ENCODE measurements around the gene CCDC146.
"Not testable (repeated sequence)": the region's sequence is repeated elsewhere in the genome, so short reads cannot be mapped to it uniquely, and the experiment has no call there.

Gene CCDC146

DNA sequence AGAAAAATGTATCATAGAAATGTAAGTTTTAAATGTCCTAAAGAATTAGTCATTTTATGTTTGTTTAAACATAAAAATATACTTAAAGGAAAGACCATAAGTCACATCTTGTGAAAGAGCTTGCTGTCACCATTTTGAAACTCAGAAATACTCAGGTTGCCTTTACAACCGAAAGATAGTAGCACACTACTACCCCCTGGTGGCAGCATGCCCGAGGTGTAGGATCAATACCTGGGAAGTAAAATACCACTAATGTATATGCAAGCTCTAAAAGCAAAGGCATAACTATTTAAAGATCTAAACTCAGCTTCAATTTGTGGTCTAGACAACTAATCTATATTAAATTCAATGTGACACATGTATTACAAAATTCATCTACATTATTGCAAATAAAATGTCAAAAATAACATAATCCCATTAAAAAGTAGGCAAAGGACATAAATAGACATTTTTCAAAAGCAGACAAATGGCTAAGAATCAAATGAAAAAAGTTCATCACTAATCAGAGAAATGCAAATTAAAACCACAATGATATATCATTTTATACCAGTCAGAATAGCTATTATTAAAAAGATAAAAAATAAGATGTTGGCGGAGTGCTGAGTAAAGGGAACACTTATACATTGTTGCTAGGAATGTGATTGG lies 124.9 kb downstream of the CCDC146 start:
- no peak for DNase-seq

DNA sequence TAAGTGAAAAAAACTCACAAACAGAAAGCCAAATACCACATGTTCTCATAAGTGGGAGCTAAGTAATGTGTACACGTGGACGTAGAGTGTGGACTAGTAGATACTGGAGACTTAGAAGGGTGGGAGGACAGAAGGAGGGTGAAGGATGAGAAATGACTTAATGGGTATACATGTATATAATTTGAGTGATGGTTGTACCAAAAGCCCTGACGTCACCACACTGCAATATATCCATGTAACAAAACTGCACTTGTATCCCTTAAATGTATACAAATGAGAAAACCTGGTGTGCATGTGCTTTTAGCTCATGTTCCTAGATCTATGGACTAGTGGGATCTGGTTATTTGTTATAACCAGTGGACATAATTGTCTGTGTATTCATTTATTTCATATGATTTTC lies 125.7 kb downstream of the CCDC146 start:
- DNase-seq: no peak

DNA sequence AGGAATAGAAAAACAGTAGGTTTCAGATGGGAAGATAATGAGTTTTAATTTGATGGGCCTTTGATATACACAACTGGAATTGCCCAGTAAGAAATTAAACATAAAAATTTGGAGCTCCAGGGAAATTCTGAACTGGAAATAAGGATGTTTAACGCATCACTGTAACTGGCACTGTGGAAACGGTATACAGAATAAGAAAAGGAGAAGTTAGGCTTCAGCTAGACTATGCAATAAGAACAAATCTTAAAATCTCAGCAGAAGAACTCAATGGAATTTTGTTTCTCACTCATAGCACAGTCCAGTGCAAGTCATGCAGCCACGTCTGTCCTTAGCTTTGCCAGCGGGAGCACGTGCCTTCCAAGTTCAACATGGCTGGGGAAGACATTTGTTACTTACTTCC lies 130.1 kb downstream of the CCDC146 start:
- DNase-seq: no peak

DNA sequence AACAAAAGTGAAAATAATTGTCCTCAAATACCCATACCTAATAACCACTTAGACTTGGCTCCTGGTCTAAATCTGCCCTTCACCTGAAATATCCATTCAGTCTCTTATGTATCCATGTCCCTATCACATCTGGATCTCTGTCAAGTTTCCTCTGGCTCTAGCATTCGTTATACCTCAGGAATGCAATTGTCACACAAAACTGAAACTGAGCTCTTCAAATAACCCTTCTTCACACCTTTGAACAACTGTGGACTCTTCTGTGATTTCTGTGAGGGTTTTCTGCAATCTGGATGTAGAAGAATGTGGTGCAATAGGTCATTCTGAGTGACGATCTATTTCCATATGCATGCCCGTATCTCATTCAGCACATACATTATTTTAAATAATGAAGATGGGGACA lies 130.7 kb downstream of the CCDC146 start:
- DNase-seq: no peak

DNA sequence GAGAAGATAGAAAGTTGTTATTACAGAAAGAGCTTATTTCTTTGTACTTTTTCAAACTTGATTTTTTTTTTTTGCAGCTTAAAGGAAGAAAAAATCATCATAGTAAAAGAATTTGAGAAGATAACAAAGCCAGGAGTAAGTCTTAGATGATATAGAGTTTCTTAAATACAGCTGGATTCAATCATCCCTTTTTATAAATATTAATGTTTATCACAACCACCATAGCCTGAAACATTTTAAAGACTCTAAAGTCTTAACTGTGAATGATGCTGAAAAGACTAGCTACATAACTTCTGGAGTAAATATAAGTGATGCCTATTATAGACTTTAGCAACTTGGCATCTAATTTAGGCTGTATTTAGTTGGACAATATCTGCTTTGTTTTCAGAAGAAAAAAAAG lies 132.0 kb downstream of the CCDC146 start:
- no peak for DNase-seq

DNA sequence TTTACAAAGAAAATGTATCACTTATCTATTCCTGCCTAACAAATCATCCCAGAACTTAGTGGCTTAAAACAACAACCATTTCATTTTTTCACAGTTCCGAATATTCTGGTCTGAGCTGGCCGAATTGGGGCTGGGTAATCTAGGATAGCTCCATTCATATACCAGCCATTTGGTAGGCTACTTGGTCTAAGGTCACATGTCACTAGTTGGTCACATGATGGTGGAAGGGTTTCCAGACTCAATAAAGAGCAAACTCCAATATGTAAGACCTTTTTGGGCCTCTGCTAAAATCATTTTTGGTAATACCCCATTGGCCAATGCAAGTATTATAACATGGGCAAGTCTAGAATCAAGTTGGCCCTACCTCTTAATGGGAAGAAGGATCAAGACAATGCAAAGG lies 132.5 kb downstream of the CCDC146 start:
- DNase-seq: no peak

DNA sequence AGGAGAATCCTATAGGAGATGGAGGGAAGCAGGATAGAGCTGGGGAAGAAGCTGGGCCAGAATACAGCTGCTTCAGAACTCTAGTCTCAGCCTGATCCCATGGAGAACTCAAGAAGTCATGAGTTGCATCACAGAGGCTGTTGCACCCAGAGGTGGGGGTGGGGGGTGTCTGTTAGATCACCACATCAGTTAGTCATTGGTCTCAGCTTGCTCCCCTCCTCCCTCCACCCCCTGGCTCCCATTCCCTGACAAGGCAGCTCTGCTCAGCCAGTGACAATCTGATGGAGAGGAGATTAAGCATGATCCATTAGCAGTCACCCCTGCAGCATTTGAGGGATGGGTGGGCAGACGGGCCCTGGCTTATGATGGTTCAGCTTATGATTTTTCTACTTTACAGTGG lies 135.6 kb downstream of the CCDC146 start:
- no peak for DNase-seq

DNA sequence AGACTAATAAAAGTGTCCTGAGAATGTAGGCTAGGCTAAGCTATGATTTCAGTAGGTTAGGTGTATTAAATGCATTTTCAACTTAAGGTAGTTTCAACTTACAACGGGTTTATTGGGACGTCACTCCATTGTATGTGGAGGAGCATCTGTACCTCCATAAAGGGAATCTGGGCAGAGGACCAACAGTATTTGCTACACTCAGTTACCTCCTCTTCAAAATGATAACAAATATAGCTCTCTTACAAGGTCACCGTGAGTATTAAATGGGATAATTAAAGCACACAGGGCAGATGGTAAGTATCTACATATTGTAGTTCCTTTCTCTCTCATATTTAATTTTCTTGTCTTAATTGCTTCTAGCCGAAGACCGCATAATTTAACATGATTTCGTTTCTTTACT lies 136.2 kb downstream of the CCDC146 start:
- no peak for DNase-seq

DNA sequence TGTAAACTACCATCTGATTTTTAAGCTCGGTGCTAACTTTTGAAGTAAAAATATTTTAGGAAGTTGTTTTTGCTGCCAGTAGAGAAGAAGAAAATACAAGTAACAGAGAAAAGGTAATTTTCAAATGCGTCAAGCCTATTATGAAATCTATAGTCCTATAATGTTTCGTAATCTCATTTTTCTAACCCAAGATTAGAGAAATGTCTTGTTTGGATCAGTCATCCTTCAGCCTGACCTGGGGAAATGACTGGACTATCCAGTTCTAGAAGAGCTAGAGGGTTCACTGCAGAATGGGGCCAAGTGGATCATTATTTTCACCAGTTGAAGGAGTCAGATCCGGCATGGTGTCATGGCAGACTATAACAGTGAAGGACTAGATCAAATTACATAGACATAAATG lies 139.9 kb downstream of the CCDC146 start:
- DNase-seq: no peak

DNA sequence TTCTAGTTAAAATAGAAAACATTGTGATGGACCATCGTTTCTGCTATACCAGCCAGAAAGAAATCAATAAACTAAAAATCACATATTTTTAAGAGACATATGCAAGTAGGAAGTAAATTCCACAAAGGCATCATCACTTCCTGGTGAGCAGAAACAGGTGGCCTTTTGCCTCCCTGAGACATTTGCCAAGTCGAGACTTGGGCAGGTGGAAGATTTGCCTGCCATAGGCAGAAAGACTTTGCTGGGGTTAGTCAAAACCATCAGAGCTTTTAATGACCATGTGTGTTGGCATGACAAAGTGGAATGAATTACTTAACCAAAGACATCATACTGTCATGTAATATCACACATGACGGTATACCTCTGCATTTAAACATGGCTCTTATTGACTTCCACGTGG lies 143.3 kb downstream of the CCDC146 start:
- DNase-seq: no peak

DNA sequence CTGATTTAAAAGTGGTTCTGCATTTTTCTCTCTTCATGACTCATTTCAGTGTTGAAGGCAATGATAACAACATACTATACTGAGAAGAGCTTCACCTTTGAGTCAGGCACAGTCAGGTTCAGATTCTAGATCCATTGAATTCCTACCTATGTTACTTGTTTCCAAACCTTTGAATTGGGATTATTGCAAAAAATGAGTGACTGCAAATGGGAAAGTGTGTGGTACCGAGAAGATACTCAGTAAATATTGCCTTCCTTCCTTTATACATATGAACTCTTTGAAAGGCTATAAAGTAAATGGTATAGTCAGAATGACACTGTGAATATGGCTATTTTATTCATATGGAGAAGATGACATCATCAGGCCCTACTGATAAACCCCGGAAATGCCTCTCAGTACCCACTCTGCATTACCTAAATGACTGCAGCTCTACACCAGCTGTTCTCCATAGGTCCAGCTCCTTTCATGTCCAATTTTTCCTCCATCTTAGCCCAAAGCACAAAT lies 143.9 kb downstream of the CCDC146 start:
- DNase-seq: no peak

DNA sequence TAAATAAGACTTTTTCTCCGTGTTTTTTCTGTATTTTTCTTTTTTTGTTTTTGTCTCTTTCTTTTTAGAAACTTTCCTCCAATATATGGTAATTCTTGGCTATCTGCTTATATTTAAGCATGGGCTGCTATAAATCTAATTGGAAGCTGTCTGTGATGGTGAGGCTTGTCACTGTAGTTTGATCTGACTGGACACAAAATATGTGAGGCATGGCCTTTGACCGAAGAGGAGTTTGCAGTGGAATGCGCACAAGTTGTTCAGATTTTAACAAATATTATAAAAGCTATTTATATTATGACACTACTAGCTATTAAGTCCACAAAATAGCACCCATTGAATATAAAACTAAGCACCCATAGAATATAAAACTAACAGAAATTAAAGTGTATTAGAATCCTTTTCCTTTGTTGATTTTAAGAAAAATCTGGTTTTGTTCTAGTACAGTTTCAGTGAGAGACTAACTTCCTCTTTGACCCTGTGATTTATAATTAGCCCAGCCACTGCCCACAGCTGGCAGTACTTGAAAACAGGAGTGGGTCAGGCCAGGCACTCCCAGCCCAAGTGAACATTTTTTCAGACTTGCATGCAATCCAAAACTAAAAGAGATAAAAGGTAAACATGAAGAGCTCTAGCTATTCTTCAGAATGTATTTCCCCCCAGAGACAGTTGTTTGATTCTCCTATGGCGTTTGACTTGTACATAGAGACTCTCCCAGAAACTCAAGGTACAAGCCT lies 147.1 kb downstream of the CCDC146 start:
- DNase-seq: no peak

DNA sequence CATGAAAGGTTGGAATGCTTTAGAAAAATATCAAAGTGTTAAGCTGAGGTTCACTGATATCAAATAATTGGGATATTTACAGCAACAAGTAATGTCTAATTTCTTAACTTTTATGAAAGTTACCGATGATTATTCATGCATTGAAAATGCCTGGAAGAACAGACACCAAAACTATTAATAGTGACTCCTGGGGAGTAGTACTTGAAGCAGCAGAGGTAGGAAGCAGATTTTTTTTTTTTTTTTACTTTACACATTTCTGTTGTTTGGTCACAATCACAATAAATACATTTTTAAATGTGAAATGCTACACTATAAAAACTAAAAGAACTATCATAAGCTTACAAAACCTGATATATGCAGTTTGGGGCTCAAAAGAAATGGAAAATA lies 147.7 kb downstream of the CCDC146 start:
- DNase-seq: no peak

DNA sequence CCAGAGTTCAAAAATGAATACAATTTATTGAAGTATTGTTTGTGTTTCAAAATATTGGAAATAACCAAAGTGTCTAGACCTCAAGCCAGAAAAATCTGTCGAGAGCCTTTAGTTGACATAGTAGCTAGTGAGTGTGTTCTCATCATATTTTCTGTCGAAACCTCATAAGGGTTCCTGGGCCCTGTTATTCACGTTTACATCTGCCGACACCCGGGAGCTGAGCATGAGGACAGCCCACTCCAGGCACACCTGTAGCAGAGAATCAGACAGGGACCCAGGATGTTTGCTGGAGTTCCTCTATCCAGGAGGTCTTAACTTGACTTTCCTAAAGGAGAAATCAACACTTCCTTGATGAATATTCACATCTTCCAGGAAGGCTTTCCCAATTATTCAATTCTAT lies 149.4 kb downstream of the CCDC146 start:
- no peak for DNase-seq

DNA sequence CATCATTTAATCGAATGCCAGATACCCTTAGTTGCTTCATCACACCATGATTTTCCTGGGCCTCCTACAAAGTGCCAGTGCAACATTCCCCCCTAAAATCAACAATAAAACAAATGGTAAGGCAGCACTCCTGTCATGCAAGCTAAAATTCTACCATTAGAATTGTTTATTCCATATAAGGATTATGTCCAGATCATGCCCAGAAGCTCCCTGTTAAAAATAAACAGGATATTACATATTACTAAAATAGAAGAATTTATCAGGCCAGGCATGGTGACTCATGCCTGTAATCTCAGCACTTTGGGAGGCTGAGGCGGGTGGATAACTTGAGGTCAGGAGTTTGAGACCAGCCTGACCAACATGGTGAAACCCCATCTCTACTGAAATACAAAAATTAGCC lies 153.2 kb downstream of the CCDC146 start:
- not testable (repeated sequence) for DNase-seq

DNA sequence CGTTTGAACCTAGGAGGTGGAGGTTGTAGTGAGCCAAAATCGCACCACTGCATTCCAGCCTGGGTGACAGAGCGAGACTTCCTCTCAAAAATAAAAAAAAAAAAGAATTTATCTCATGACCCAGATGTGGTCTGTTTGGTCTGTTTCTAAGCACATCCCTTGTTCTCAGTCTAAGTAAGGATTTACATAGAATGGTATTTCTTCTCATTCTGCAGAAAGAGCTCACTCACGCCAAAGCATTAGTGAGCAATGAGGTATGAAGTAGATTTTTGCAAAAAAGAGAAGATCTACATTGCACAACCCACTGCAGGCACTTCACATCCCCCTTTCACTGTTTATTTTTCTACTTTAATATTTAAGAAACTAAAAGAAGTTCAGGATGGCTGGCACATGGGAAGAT lies 153.7 kb downstream of the CCDC146 start:
- no peak for DNase-seq

DNA sequence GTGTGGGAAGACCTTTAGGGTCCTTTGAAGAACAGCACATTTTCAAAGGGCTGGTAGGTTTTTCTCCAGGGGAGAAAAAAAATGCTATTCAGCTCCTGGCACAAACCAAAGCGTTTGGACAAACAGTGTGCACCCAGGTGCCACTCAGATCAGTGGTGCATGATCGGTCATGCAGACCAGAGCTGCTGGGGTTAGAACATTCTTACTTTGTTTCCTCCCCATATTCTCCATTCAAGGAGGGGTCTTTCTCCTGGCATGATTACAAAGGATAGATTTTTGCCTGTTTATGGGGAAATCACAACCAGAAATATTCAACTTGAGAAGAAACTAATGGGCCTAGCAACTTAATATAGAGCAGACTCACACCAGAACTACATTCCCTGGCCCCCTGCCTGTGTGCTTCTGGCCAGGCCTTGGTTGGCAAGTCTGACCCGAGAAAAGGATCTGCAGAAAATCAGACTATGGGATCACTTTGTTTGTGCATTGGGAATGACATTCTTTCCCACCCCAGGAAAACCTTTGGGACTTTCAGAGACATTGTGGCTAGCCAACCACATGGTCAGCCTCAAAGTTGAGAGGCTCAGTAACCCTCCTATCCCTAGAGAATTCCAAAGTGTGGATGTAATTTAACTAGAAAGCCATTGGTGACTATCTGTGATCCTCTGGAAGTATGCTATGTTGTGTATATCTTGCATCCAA lies 159.5 kb downstream of the CCDC146 start:
- DNase-seq: no peak

DNA sequence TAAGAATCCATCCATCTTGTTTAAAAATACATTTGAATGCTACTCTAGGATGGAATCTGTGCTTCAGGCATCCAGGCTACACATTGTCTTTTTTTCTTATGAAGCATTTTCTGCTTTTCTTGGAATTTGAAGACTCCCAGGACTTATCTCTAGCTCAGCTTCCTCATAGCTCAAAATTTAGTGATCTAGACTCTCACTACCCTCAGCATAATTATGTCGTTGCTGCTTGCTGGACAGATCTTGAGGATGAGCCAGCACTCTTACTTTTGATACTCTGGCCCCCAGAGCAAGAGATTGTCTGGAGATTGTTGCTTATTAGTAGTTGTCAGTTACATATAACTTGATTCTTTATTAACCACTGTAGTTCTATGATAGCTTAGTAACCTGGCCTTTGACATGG lies 160.5 kb downstream of the CCDC146 start:
- no peak for DNase-seq

DNA sequence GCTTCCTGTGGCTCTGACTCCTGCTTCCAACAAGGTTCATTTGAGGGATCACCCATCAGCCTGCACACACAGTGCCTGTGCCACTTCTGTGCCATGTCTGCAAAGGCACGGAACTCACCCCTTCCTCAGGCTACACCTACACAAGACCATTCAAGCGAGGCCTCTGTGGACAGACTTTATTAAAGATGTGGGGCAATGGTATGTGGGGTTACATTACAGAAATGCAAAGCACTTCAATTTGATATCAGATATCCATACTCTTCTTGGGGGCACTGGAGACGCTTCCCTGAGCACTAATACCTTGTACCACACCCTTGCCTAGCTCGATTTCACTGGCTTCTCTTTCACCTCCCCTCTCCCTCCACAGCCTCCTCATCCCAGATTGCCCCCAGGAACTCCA lies 161.6 kb downstream of the CCDC146 start:
- no peak for DNase-seq

DNA sequence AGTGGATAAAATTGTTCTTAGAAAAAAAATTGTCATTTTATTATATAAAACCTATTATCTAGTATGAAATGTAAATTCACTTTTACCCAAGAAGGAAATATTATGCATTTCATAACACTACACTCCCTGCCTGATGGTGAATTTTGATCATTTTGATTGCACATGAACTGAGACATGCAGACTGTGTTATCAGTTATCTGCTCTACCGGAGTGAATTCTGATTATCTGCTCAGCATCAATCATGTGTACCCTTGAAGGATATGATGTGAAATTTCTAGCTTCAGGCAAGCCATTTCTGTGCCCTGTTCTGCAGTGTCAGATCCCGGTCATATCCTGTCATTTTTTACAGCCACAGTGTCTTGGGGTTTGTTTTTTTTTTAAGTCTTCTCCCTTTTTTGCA lies 162.2 kb downstream of the CCDC146 start:
- DNase-seq: no peak

DNA sequence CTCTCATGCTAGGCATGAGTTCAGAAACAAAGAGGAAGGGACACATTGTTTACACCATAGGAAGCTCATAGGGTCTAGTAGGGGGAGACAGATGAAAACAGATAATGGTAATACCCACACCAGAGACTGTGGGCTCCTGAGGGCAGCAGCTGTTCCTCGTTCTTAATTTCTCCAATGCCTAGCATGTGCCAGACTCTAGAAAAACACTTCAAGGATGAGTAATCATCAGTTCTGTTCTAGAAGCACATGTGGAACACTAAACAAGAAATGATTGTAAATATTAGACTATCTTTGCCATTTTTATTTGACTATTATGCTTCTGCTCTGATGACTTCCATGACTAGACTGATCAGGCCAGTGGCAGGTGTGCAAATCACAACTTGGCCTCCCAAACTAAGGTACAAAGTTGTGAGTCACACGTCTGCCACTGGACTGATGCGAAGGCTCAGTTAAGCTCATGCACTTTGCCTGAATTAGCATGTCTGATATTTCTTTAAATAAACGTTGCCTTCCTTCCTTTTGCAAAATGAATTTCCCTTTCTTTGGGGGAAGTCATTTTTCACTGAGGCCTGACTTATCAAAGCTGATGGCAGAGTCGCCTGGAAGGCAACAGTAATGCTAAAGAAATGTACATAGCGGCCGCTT lies 166.4 kb downstream of the CCDC146 start:
- no peak for DNase-seq

DNA sequence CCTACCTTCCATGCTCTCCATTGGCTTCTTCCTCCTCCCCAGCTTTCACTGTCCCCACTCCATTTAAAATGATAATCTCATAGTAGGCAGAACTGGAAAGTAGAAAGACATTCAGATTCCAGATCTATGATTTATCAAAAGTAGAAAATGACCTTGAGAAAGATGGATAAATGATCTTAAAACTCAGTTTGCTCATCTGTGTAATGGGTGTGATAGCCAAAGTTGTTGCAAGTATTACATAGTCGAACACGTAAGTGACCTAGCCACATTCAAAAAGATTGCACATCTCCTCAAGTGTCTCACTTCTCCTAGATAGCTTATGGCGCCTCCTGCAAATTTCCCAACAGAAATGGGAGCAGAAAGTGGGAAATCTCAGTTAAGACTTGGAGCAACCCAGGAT lies 167.0 kb downstream of the CCDC146 start:
- no peak for DNase-seq

DNA sequence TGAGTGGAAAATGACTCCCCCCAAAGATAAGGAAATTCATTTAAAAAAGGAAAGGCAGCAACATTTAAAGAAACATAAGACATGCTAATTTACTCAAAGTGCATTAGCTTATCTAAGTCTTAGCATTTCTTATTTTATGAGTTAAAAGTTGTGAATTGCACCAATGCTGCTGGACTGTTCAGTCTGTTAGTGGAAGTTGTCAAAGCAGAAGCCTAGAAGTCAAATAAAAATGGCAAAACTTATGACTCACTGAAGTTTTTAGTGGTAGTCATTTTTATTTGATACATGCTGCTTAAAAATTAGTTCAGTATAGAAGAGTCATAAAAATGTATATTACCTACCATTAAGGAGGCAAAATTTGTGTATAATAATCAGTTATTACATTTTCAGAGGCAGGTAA lies 168.0 kb downstream of the CCDC146 start:
- DNase-seq: no peak

DNA sequence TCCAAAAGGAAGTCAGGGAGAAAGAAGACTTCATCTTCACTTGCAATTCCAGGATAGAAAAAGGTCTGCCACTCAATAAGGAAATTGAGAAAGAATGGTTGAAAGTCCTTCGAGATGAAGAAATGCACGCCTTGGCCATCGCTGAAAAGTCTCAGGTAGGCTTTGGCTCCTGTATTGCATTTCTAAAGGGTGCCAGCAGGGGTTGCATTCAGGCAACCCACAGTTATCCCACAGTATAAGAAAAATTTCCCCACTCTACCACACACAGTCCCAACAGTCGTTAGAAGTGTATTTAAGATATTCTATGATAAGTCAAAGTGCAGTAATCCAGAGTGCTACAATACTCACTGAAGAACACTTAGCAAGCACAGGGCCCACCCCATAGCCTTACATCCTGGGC lies 170.6 kb downstream of the CCDC146 start:
- DNase-seq: no peak

All from cerebellar nuclear complex (tissue), 1 donor.